Measurements from ENCODE around the gene NUP98. TPM values are rescaled to one million over a fixed set of nuclear protein-coding genes. Genes with fewer than 3 reads are reported as not detected.
"Not testable (repeated sequence)": the region's sequence is repeated elsewhere in the genome, so short reads cannot be mapped to it uniquely, and the experiment has no call there.

NUP98 gene
- polyA plus RNA-seq, 3 donors, result 19.6 to 76.2 (median 28.5) TPM

DNA sequence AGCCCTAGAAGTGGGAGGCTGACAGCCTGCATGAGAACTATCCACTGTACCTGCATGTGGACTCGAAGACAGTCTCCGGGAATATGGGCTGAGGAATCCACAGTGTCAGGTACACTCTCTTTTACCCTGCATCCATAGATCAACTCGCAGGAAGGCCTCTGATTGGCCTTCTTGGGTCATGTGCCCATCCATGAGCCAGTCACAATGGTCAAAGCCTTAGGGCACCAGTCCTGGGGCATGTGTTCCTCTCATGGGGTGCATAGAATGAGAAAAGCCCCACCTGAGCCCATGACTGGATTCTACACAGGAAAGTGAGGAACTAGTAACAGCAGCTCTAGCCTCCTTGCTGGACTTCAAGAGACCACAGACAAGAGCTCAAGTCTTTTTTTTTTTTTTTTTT lies 141.8 kb downstream of the NUP98 start:
- H3K36me3 Mint-ChIP-seq, result no peaks in the 10 kb centered on the region
- Histone ChIP-seq H3K36me3 (replicated peaks in 1 of 2; ENCODE audit: control insufficient read depth in 1 of 2, insufficient read depth in 2 of 2, low read length in 2 of 2) (no peaks in the 10 kb centered on the region), H3K9ac (ENCODE audit: insufficient read depth, low read length, poor library complexity, severe bottlenecking) (no peak overlapping the region), H3K4me3 (replicated peaks in 1 of 3; ENCODE audit: low read depth in 2 of 3, low read length in 3 of 3) (no peak overlapping the region), H3K79me2 (ENCODE audit: insufficient read depth, low read length) (no peaks in the 10 kb centered on the region), H4K20me1 (ENCODE audit: insufficient read depth, low read length) (no peaks in the 10 kb centered on the region), H3K27me3 (ENCODE audit: control insufficient read depth in 2 of 2, insufficient read depth in 2 of 2, low read length in 2 of 2) (peaks cover 2 to 6% of the 10 kb centered on the region in 2 donors), H3K4me1 (ENCODE audit: control insufficient read depth in 1 of 2, insufficient read depth in 2 of 2, low read length in 2 of 2) (no peaks in the 10 kb centered on the region), H2AFZ (ENCODE audit: insufficient read depth, low read depth, low read length, poor library complexity, severe bottlenecking) (no peak overlapping the region), H3K9me3 (replicated peaks in 1 of 2; ENCODE audit: control insufficient read depth in 1 of 2, insufficient read depth in 1 of 2, low read length in 2 of 2) (no peaks in the 10 kb centered on the region), H3K4me2 (replicated peaks; ENCODE audit: extremely low read depth, low read length, poor library complexity, severe bottlenecking) (no peak overlapping the region), H3K27ac (ENCODE audit: low read depth in 1 of 2, low read length in 2 of 2) (no peak overlapping the region)
- H3K4me3 Mint-ChIP-seq, result no peak overlapping the region
- intact Hi-C loops (cut with micrococcal nuclease), result no loop called here
- no peak for DNase-seq
- no peak overlapping the region for H3K27ac Mint-ChIP-seq
- TF ChIP-seq, protein P1, sequence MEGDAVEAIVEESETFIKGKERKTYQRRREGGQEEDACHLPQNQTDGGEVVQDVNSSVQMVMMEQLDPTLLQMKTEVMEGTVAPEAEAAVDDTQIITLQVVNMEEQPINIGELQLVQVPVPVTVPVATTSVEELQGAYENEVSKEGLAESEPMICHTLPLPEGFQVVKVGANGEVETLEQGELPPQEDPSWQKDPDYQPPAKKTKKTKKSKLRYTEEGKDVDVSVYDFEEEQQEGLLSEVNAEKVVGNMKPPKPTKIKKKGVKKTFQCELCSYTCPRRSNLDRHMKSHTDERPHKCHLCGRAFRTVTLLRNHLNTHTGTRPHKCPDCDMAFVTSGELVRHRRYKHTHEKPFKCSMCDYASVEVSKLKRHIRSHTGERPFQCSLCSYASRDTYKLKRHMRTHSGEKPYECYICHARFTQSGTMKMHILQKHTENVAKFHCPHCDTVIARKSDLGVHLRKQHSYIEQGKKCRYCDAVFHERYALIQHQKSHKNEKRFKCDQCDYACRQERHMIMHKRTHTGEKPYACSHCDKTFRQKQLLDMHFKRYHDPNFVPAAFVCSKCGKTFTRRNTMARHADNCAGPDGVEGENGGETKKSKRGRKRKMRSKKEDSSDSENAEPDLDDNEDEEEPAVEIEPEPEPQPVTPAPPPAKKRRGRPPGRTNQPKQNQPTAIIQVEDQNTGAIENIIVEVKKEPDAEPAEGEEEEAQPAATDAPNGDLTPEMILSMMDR (IDR thresholded peaks at IDR 0.05), result no peak
- H3K27me3 Mint-ChIP-seq (ENCODE audit: low read depth in 3 of 3), result peaks cover 8 to 14% (median 11%) of the 10 kb centered on the region in 3 donors
- WGBS (ENCODE audit: insufficient coverage), result 100% methylated on average over 3 of the region's 3 CpGs
- no peaks in the 10 kb centered on the region for H3K9me3 Mint-ChIP-seq
- H3K4me1 Mint-ChIP-seq, result no peaks in the 10 kb centered on the region

GRCh38 chr11:3652514-3652913 lies 144.8 kb downstream of the NUP98 start:
- DNase-seq; H3K9me3 Mint-ChIP-seq; H3K27ac Mint-ChIP-seq; H3K4me1 ChIP-seq (ENCODE audit: control insufficient read depth in 1 of 2, insufficient read depth in 2 of 2, low read length in 2 of 2); H4K20me1 ChIP-seq (ENCODE audit: insufficient read depth, low read length); H3K4me3 Mint-ChIP-seq; H3K27ac ChIP-seq (ENCODE audit: low read depth in 1 of 2, low read length in 2 of 2); H2AFZ ChIP-seq (ENCODE audit: insufficient read depth, low read depth, low read length, poor library complexity, severe bottlenecking); H3K27me3 ChIP-seq (ENCODE audit: control insufficient read depth in 2 of 2, insufficient read depth in 2 of 2, low read length in 2 of 2); intact Hi-C loops (cut with micrococcal nuclease); H3K36me3 Mint-ChIP-seq; H3K9me3 ChIP-seq (replicated peaks in 1 of 2; ENCODE audit: control insufficient read depth in 1 of 2, insufficient read depth in 1 of 2, low read length in 2 of 2); H3K4me3 ChIP-seq (replicated peaks in 1 of 3; ENCODE audit: low read depth in 2 of 3, low read length in 3 of 3); H3K9ac ChIP-seq (ENCODE audit: insufficient read depth, low read length, poor library complexity, severe bottlenecking); H3K4me1 Mint-ChIP-seq; H3K36me3 ChIP-seq (replicated peaks in 1 of 2; ENCODE audit: control insufficient read depth in 1 of 2, insufficient read depth in 2 of 2, low read length in 2 of 2); H3K4me2 ChIP-seq (replicated peaks; ENCODE audit: extremely low read depth, low read length, poor library complexity, severe bottlenecking); H3K79me2 ChIP-seq (ENCODE audit: insufficient read depth, low read length): not testable (repeated sequence)
- WGBS (ENCODE audit: insufficient coverage), result 100% methylated on average over 1 of the region's 3 CpGs
- H3K27me3 Mint-ChIP-seq (ENCODE audit: low read depth in 3 of 3), result peaks cover 17 to 30% (median 21%) of the 10 kb centered on the region in 3 donors

DNA sequence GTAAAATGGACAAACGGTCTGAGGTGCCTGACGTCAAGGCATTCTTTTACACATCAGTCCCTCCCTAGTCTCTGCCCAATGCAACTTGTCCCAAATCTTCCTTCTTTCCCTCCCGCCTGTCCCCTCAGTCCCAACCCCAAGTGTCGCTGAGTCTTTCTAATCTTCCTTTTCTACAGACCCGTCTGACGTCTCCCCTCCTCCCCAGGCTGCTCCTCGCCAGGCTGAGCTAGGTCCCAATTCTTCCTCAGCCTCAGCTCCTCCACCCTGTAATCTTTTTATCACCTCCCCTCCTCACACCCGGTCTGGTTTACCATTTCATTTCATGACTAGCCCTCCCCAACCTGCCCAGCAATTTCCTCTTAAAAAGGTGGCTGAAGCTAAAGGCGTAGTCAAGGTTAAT lies 148.0 kb downstream of the NUP98 start:
- H3K36me3 Mint-ChIP-seq; H4K20me1 ChIP-seq (ENCODE audit: insufficient read depth, low read length); H3K4me1 Mint-ChIP-seq; H3K9me3 ChIP-seq (replicated peaks in 1 of 2; ENCODE audit: control insufficient read depth in 1 of 2, insufficient read depth in 1 of 2, low read length in 2 of 2); H3K9ac ChIP-seq (ENCODE audit: insufficient read depth, low read length, poor library complexity, severe bottlenecking); intact Hi-C loops (cut with micrococcal nuclease); H3K4me3 Mint-ChIP-seq; H3K9me3 Mint-ChIP-seq; H3K4me3 ChIP-seq (replicated peaks in 1 of 3; ENCODE audit: low read depth in 2 of 3, low read length in 3 of 3); DNase-seq; H3K79me2 ChIP-seq (ENCODE audit: insufficient read depth, low read length); H3K27me3 ChIP-seq (ENCODE audit: control insufficient read depth in 2 of 2, insufficient read depth in 2 of 2, low read length in 2 of 2); H3K36me3 ChIP-seq (replicated peaks in 1 of 2; ENCODE audit: control insufficient read depth in 1 of 2, insufficient read depth in 2 of 2, low read length in 2 of 2); H2AFZ ChIP-seq (ENCODE audit: insufficient read depth, low read depth, low read length, poor library complexity, severe bottlenecking); H3K4me2 ChIP-seq (replicated peaks; ENCODE audit: extremely low read depth, low read length, poor library complexity, severe bottlenecking); H3K27ac Mint-ChIP-seq; H3K27ac ChIP-seq (ENCODE audit: low read depth in 1 of 2, low read length in 2 of 2); H3K4me1 ChIP-seq (ENCODE audit: control insufficient read depth in 1 of 2, insufficient read depth in 2 of 2, low read length in 2 of 2): not testable (repeated sequence)
- WGBS (ENCODE audit: insufficient coverage), result 54% methylated on average over 9 of the region's 9 CpGs
- H3K27me3 Mint-ChIP-seq (ENCODE audit: low read depth in 3 of 3), result peaks cover 12 to 33% (median 28%) of the 10 kb centered on the region in 3 donors

GRCh38 chr11:3648843-3649242 lies 148.5 kb downstream of the NUP98 start:
- H3K27ac Mint-ChIP-seq; H3K4me1 ChIP-seq (ENCODE audit: control insufficient read depth in 1 of 2, insufficient read depth in 2 of 2, low read length in 2 of 2); H3K4me1 Mint-ChIP-seq; H3K36me3 Mint-ChIP-seq; H3K27me3 ChIP-seq (ENCODE audit: control insufficient read depth in 2 of 2, insufficient read depth in 2 of 2, low read length in 2 of 2); H3K79me2 ChIP-seq (ENCODE audit: insufficient read depth, low read length); H3K36me3 ChIP-seq (replicated peaks in 1 of 2; ENCODE audit: control insufficient read depth in 1 of 2, insufficient read depth in 2 of 2, low read length in 2 of 2); H4K20me1 ChIP-seq (ENCODE audit: insufficient read depth, low read length); H3K4me2 ChIP-seq (replicated peaks; ENCODE audit: extremely low read depth, low read length, poor library complexity, severe bottlenecking); H3K27ac ChIP-seq (ENCODE audit: low read depth in 1 of 2, low read length in 2 of 2); intact Hi-C loops (cut with micrococcal nuclease); DNase-seq; H3K4me3 ChIP-seq (replicated peaks in 1 of 3; ENCODE audit: low read depth in 2 of 3, low read length in 3 of 3); H3K9ac ChIP-seq (ENCODE audit: insufficient read depth, low read length, poor library complexity, severe bottlenecking); H2AFZ ChIP-seq (ENCODE audit: insufficient read depth, low read depth, low read length, poor library complexity, severe bottlenecking); H3K4me3 Mint-ChIP-seq: not testable (repeated sequence)
- H3K9me3 ChIP-seq (replicated peaks in 1 of 2; ENCODE audit: control insufficient read depth in 1 of 2, insufficient read depth in 1 of 2, low read length in 2 of 2), result peaks cover 6 to 10% of the 10 kb centered on the region in 2 donors
- WGBS (ENCODE audit: insufficient coverage), result 90% methylated on average over 9 of the region's 13 CpGs
- H3K27me3 Mint-ChIP-seq (ENCODE audit: low read depth in 3 of 3), result peaks cover 14 to 38% (median 33%) of the 10 kb centered on the region in 3 donors
- H3K9me3 Mint-ChIP-seq, result peaks cover 0 to 14% (median 10%) of the 10 kb centered on the region in 7 donors

Measured in CD14-positive monocyte (primary cell).